Ovary (tissue), 9 donors: ENCODE measurements around the gene XXYLT1. TPM values are rescaled to one million over a fixed set of nuclear protein-coding genes. Genes with fewer than 3 reads are reported as not detected.

ENCODE experiments used
- DNase-seq, 5 donors: peaks; one replicate each; pipeline ENCODE4 v3.0.0-alpha.2; 2019 to 2020
- H3K27ac ChIP-seq, 2 donors: fragments of 200-600 bp; one replicate each; pipeline versions ENCODE4 v1.5.1 to v1.8.0; 2019 to 2022
- H3K27me3 ChIP-seq: fragments of 200-600 bp; one replicate; pipeline ENCODE4 v1.8.0; 2022
- H3K36me3 ChIP-seq: fragments of 200-600 bp; sonication (generic); one replicate; pipeline ENCODE4 v1.5.1; 2019
- H3K4me1 ChIP-seq: one replicate; pipeline ENCODE4 v1.8.1; 2013; ENCODE audit warnings: mild to moderate bottlenecking, moderate library complexity; ENCODE audit not compliant: insufficient read depth
- H3K4me3 ChIP-seq: fragments of 200-600 bp; sonication (generic); one replicate; pipeline ENCODE4 v1.5.1; 2017
- H3K9me3 ChIP-seq, 2 donors: fragments of 200-600 bp in 1 of 2; sonication (generic) in 1 of 2; one replicate each; pipeline versions ENCODE4 v1.5.1 to v1.8.1; 2013 to 2019; ENCODE audit warnings: mild to moderate bottlenecking in 1 of 2, moderate library complexity in 1 of 2
- CTCF ChIP-seq, 3 donors: fragments of 450-650 bp in 2 of 3; fragments of 200-600 bp in 1 of 3; IDR thresholded peaks; one replicate each; pipeline versions ENCODE4 v1.5.1 to v1.8.0; 2016 to 2022; ENCODE audit warnings: antibody characterized with exemption in 3 of 3, mild to moderate bottlenecking in 1 of 3
- EP300 ChIP-seq: sonication (generic); formaldehyde crosslinking; IDR thresholded peaks from one replicate; pipeline ENCODE4 v1.6.1; 2017; ENCODE audit warnings: antibody characterized with exemption
- POLR2A ChIP-seq: fragments of 450-650 bp; IDR thresholded peaks from one replicate; pipeline ENCODE4 v1.6.1; 2017; ENCODE audit warnings: antibody characterized with exemption, mild to moderate bottlenecking, moderate library complexity
- WGBS, 3 donors: extraction: QIAGEN DNeasy Blood & Tissue Kit in 1 of 3; methylation state at CpG; one replicate each; pipeline versions ENCODE4 v1.1.5 to v1.1.7; 2013 to 2017; 5-methylcytosine and 5-hydroxymethylcytosine counted together
- intact Hi-C, 4 donors: fragments of 100-400 bp; cut with DNase I; formaldehyde crosslinking; loops; one replicate each; pipeline versions ENCODE4 v1.11.0 to v1.15.1; 2022 to 2023
- polyA plus RNA-seq, 2 donors: library from polyadenylated mRNA; stranded (reverse); fragments of 200-250 nt in 1 of 2; fragments of 350-450 nt in 1 of 2; fragmentation: Illumina TruSeq in 1 of 2; extraction: RNeasy Lipid Tissue Mini Kit (QIAGEN cat#74804) in 1 of 2; gene quantifications; one replicate each; pipeline ENCODE4 v1.2.3, GENCODE V29; 2013 to 2014
- total RNA-seq, 7 donors: library from RNA; depleted of rRNA in 2 of 7; stranded (reverse); fragments of >200 nt in 2 of 7; fragmentation: NEBNext Ultra II Directional in 3 of 7; extraction: Animal tissue kit (Norgen Biotek cat#: 25700) in 3 of 7; gene quantifications; one replicate each; pipeline versions ENCODE4 v1.1.0 to v1.2.4, GENCODE V29; 2016 to 2023
- donor health status: DM: no; HTN: no; CAD: no; lungs with moderate emphysema.
- donor health status: DM: no; HTN: no; CAD: no.
- donor health status: Bipolar disorder and iron deficiency.
- donor health status: DM: yes; HTN: yes; CAD: no.
- donor health status: DM: no; HTN: no; CAD: no.
- donor health status: DM: yes; HTN: yes; CAD: no.

XXYLT1 gene
- total and polyA plus RNA-seq, 9 donors = 5.6 to 13.6 (median 10.2) TPM

GRCh38 chr3:195165790-195166189 lies 105.2 kb downstream of the XXYLT1 start:
- peaks cover 5% of the 10 kb centered on the region for H3K4me1 ChIP-seq
- H3K36me3 ChIP-seq = no peaks in the 10 kb centered on the region
- no peak overlapping the region for H3K27ac ChIP-seq
- no peaks in the 10 kb centered on the region for H3K27me3 ChIP-seq
- 96 to 100% (median 100%) methylated on average over 1 of the region's 1 CpG for WGBS, 3 donors
- DNase-seq = no peak
- TF ChIP-seq EP300 (no peak), POLR2A (no peak), CTCF (IDR thresholded peaks at IDR 0.05) (no peak)
- H3K4me3 ChIP-seq = no peak overlapping the region
- no peaks in the 10 kb centered on the region for H3K9me3 ChIP-seq
- intact Hi-C loops = no loop called here

- WGBS, 3 donors = 93 to 95% (median 93%) methylated on average over 7 of the region's 7 CpGs
- H3K4me3 ChIP-seq = no peak overlapping the region
- TF ChIP-seq POLR2A (no peak), EP300 (no peak)
- no peaks in the 10 kb centered on the region for H3K9me3 ChIP-seq
- H3K27ac ChIP-seq = no peak overlapping the region
- DNase-seq = no peak
- intact Hi-C loops = no loop called here
- no peaks in the 10 kb centered on the region for H3K36me3 ChIP-seq
- H3K4me1 ChIP-seq = peaks cover 5% of the 10 kb centered on the region
- no peaks in the 10 kb centered on the region for H3K27me3 ChIP-seq
Measured at GRCh38 chr3:195165265-195165609, 105.7 kb downstream of the XXYLT1 start.

- Histone ChIP-seq H3K4me3 (no peak overlapping the region), H3K4me1 (peaks cover 5% of the 10 kb centered on the region), H3K9me3 (no peaks in the 10 kb centered on the region), H3K27me3 (no peaks in the 10 kb centered on the region), H3K36me3 (no peaks in the 10 kb centered on the region), H3K27ac (no peak overlapping the region)
- 89 to 92% (median 90%) methylated on average over 6 of the region's 6 CpGs for WGBS, 3 donors
- no peak for DNase-seq
- intact Hi-C loops = no loop called here
- TF ChIP-seq EP300 (no peak), POLR2A (no peak), CTCF (IDR thresholded peaks at IDR 0.05) (no peak)
Measured at GRCh38 chr3:195164573-195165264, 106.2 kb downstream of the XXYLT1 start.

GRCh38 chr3:195163719-195164572 lies 107.0 kb downstream of the XXYLT1 start:
- no peak for TF ChIP-seq CTCF (IDR thresholded peaks at IDR 0.05)
- TF ChIP-seq EP300 = no peak
- no peak for TF ChIP-seq POLR2A
- 93 to 97% (median 96%) methylated on average over 7 of the region's 7 CpGs for WGBS, 3 donors
- Histone ChIP-seq H3K27me3 (no peaks in the 10 kb centered on the region), H3K4me3 (no peak overlapping the region), H3K36me3 (no peaks in the 10 kb centered on the region), H3K27ac (no peak overlapping the region), H3K4me1 (peaks cover 5% of the 10 kb centered on the region), H3K9me3 (no peaks in the 10 kb centered on the region)
- intact Hi-C loops = no loop called here
- DNase-seq = no peak

- TF ChIP-seq CTCF (IDR thresholded peaks at IDR 0.05) (no peak), EP300 (no peak), POLR2A (no peak)
- 81 to 90% (median 88%) methylated on average over 5 of the region's 5 CpGs for WGBS, 3 donors
- intact Hi-C loops = no loop called here
- Histone ChIP-seq H3K27me3 (no peaks in the 10 kb centered on the region), H3K4me3 (no peak overlapping the region), H3K4me1 (peaks cover 5% of the 10 kb centered on the region), H3K36me3 (no peaks in the 10 kb centered on the region), H3K27ac (no peak overlapping the region), H3K9me3 (no peaks in the 10 kb centered on the region)
- DNase-seq = no peak
Measured at GRCh38 chr3:195162816-195163215, 108.1 kb downstream of the XXYLT1 start.
